ENCODE results near the gene HLCS.

DNA sequence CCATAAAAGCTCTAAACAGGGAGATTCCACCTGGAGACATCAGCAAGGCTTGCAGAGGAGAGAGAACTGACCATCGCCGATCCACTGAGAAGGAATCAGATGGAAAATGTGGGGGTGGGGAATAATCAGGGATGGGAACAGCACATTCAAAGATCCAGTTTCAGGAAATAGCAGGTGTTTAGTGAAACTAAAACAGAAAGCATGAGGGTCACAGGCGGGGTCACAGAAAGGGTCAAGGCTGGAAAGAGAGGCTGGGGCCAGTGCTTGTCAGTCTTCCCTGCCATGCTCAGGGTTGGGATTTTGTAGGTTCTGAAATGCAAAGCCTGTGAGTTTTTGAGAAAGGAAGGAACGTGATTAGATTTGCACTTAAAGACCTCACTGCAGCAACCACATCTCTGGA, 103.2 kb downstream of the HLCS start:
- no peak for TF ChIP-seq POLR2AphosphoS5 (IDR thresholded peaks at IDR 0.05; ENCODE audit: insufficient read depth, low read depth, low read length)
- no peak for TF ChIP-seq EZH2 (IDR thresholded peaks at IDR 0.05; ENCODE audit: borderline replicate concordance, low read depth, low read length, severe bottlenecking)
- TF ChIP-seq, protein P1, sequence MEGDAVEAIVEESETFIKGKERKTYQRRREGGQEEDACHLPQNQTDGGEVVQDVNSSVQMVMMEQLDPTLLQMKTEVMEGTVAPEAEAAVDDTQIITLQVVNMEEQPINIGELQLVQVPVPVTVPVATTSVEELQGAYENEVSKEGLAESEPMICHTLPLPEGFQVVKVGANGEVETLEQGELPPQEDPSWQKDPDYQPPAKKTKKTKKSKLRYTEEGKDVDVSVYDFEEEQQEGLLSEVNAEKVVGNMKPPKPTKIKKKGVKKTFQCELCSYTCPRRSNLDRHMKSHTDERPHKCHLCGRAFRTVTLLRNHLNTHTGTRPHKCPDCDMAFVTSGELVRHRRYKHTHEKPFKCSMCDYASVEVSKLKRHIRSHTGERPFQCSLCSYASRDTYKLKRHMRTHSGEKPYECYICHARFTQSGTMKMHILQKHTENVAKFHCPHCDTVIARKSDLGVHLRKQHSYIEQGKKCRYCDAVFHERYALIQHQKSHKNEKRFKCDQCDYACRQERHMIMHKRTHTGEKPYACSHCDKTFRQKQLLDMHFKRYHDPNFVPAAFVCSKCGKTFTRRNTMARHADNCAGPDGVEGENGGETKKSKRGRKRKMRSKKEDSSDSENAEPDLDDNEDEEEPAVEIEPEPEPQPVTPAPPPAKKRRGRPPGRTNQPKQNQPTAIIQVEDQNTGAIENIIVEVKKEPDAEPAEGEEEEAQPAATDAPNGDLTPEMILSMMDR (IDR thresholded peaks at IDR 0.05; ENCODE audit: extremely low read depth in 1 of 2, insufficient read depth in 1 of 2, low read depth in 1 of 2, low read length in 2 of 2), result no peak
- TF ChIP-seq POLR2A (IDR thresholded peaks at IDR 0.05; ENCODE audit: low read depth, low read length), result no peak
- no peak for TF ChIP-seq FOS (IDR thresholded peaks at IDR 0.05; ENCODE audit: borderline replicate concordance, insufficient read depth, low read length)
- TF ChIP-seq MAX (IDR thresholded peaks at IDR 0.05; ENCODE audit: insufficient read depth, insufficient read length), result no peak
- no peak for TF ChIP-seq GATA2 (IDR thresholded peaks at IDR 0.05; ENCODE audit: insufficient read depth, insufficient read length, low read depth, low read length)
- no peak for TF ChIP-seq JUN (IDR thresholded peaks at IDR 0.05; ENCODE audit: borderline replicate concordance, insufficient read depth, insufficient read length, low read depth)

Data from endothelial cell of umbilical vein (primary cell).